Left lobe of liver (tissue), 2 donors: ENCODE measurements around the gene TTC34. TPM values are rescaled to one million over a fixed set of nuclear protein-coding genes. Genes with fewer than 3 reads are reported as not detected.
"Not testable (repeated sequence)": the region's sequence is repeated elsewhere in the genome, so short reads cannot be mapped to it uniquely, and the experiment has no call there.

Experiments
- ATAC-seq: fragments of 200-7000 bp; cut with Tn5 transposase; one replicate; pipeline ENCODE4 v1.9.1; 2020; ENCODE audit warnings: mild to moderate bottlenecking, moderate library complexity
- DNase-seq: peaks from one replicate; pipeline ENCODE4 v3.0.0-alpha.2; 2020; ENCODE audit warnings: low spot score
- total RNA-seq: library from RNA; stranded (reverse); gene quantifications from one replicate; pipeline ENCODE4 v1.2.1, GENCODE V29; 2021
- donor health status: DM: no; HTN: no; CAD: no; lungs with moderate emphysema.
- donor health status: DM: no; HTN: yes; CAD: no.

TTC34 gene
- total RNA-seq, 1 donor from 2014 or later = 0.20 TPM

GRCh38 chr1:2631136-2632050 is 170.1 kb downstream of the TTC34 start:
- ATAC-seq (no peak), DNase-seq (no peak)

- DNase-seq = no peak
- no peak for ATAC-seq
Observed at GRCh38 chr1:2630498-2631135, 170.9 kb downstream of the TTC34 start.

DNA sequence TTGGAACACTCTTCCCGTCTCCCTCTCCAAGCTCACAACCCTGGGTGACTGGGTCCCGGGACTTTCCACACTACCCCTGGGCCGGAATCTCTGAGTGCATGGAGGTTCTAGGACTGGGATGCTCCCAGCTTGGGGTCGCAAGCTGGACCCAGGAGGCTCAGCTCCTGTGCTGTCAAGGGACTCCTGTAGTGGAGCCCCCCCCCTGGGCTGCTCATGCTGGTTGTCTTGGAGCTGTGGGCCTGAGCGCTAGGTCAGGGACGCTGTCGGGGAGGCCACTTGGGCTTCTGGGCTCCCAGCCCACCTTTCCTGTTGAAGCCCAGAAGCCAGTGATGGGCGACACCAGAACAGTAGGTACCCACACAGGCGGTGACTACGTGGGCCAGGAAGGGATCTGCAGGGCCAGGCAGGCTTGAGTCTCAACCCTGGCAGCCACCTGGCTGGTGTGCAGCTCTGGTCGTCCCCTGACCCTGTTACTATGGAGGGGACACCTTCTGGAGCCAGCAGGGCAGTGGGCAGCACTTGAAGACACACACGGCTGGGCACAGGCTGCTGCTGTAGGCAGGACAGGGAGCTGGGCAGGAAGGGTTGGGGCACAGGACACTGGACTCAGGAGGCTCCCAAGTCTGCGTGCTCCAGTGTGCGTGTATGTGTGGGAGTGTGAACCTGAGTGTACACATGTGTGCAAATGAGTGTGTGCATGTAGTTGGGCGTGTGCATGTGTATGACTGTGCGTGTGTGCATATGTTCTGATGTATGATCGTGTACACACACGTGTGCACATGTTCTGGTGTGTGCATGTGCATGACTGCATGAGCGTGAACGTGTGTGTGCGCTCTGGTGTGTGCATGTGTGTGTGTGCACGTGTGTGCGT is 171.6 kb downstream of the TTC34 start:
- ATAC-seq (no peak), DNase-seq (no peak)

GRCh38 chr1:2628933-2629626 is 172.4 kb downstream of the TTC34 start:
- DNase-seq = no peak
- ATAC-seq = no peak

- DNase-seq = no peak
- no peak for ATAC-seq
Observed at GRCh38 chr1:2628191-2628932, 173.1 kb downstream of the TTC34 start.

DNA sequence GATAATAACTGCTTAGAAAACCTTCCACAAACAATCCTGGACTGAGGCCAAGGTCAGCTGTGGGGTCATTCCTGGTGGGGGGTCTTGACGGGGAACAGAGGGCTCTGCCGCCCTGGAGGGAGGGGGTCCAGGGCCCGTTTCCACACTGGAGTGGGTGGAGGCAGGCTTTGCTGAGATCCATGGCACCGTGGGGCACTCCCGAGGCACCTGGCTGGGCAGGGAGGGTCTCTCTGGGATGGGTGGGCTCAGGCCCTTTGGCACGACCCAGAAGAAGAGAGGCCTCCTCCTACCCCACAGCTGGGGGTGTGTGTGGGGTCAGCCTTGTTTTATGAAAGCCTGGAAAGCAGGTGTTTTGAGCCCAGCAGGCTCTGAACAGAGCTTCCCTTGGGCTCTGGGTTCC is 173.7 kb downstream of the TTC34 start:
- DNase-seq (no peak), ATAC-seq (no peak)

- not testable (repeated sequence) for DNase-seq, ATAC-seq
Observed at GRCh38 chr1:2625748-2626147, 175.7 kb downstream of the TTC34 start.

DNA sequence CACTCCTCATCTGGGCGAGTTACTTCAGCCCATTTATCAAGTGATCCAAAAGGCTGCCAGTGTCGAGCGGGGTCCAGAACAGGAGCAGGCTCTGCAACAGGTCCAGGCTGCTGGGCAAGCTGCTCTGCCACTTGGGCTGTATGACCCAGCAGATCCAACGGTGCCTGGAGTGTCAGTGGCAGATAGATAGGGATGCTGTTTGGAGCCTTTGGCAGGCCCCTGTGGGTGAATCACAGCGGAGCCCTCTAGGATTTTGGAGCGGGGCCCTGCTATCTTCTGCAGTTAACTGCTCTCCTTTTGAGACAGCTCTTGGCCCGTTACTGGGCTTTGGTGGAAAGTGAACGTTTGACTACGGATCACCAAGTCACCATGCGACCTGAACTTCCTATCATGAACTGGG is 176.2 kb downstream of the TTC34 start:
- no peak for ATAC-seq

GRCh38 chr1:2624735-2625300 is 176.7 kb downstream of the TTC34 start:
- DNase-seq (no peak), ATAC-seq (no peak)

More for the DNA sequence above, 176.2 kb downstream of the TTC34 start:
- DNase-seq = no peak

DNA sequence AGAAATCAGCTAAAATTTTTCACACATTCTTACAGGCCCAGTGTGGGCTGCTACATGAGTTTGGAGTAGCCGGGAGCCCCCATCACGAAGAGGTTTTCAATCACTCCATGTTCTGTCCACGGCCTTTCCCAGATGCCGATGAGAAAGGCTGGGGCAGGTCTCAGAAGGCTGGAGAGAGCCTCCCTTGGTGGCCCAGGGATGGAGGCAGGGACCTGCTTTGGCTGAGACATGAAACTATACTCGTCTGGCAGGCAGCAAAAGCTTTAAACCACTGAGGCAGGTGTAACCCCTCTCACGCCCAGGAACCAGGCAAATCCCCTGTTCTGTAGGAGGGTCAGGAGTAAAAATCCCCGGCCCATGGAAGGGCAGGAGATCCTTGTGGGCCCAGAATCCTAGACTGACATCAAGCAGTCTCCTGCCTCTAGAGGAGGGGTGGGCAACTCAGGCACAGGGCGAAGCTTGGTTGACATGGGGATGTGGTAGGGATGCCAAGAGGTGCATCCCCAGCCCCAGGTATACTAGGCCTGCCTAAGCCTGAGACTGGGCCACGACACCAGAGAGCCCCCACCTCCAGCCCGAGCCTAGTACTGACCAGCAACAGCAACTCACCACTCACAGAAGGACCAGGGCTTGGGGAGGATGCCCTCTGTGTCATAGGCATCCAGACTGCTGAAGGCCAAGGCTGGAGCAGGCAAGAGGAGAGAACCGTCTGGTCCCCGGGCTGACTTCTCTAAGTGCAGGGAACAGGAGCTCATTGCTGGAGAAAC is 177.7 kb downstream of the TTC34 start:
- no peak for DNase-seq
- ATAC-seq = no peak

GRCh38 chr1:2617971-2618470 is 183.5 kb downstream of the TTC34 start:
- no peak for ATAC-seq
- no peak for DNase-seq

- no peak for ATAC-seq
- no peak for DNase-seq
Observed at GRCh38 chr1:2614145-2614544, 187.3 kb downstream of the TTC34 start.

DNA sequence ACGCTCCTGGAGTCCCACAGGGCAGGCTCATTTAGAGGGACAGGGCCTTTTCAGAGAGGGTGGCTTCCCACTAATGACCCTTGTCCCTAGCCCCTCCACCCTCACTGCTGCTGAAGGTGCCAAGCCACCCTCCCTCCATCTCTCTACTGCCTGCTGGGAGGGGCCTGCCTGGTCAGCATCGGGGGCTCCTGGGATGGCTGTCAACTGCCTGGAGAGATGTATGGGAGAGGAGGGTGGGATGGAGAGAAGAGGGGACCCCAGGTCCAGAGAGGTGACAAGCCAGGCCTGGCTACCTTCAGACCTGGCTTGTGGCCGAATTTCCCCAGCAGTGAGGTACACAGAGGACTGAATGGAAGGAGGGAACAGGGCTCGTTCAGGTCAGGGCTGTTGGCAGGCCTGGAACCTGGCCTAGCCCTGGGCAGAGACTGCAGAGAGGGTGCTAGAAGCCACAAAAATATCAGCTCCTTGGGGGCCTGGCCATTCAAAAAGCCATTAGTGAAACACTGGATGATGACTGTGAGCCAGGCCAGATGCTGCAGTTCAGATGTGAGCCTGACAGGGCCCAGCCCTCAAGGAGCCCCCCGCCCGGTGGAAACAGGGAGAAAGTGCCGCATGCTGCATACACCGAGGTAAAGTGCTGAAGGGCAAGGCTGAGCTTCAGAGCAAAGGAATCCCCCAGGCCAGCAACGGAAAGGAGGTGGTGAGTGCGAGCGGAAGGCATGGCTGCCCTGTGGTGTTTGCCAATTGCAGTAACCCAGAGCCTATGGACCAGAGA is 188.7 kb downstream of the TTC34 start:
- DNase-seq (no peak), ATAC-seq (no peak)

DNA sequence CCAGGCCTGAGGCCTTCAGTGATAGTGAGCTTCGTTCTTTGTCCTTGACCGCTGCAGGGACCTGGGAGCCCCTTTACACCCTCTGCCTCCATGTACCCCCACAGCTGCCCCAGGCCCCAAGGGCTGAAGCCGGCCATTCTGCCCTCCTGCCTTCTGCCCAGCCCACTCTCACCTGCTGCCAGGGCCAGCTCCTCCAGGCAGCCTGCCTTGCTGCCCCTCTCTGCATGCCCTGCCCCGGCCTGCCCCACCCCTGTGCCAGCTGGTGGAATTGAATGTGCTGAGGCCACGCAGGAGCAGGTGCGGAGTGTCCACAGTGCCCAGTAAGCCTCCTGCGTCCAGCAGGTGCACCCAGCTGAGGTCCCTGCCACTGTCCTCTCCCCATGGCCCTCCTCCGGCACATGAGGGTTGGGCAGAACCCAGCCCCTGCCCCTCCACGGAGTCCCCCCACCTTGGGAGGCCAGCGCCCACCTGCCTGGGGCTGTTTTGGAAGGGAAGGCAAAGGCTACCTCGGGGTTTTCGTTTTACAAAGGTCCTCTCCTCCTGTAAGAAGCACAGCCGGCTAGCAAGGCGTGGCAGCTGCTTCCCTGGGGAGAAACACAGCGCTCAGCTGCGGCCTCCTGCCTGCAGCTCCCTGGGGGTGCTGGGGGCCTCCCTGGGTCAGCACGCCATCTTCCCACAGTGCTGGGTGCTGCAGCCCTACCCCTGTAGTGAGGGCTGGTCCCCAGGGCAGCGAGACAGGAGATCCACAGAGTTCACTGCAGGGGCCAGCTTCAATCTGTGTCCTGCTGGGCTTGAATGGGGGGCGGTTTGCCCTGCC is 189.7 kb downstream of the TTC34 start:
- ATAC-seq (no peak), DNase-seq (no peak)

GRCh38 chr1:2611031-2611501 is 190.4 kb downstream of the TTC34 start:
- ATAC-seq (peak; percentile 41), DNase-seq (no peak)

DNA sequence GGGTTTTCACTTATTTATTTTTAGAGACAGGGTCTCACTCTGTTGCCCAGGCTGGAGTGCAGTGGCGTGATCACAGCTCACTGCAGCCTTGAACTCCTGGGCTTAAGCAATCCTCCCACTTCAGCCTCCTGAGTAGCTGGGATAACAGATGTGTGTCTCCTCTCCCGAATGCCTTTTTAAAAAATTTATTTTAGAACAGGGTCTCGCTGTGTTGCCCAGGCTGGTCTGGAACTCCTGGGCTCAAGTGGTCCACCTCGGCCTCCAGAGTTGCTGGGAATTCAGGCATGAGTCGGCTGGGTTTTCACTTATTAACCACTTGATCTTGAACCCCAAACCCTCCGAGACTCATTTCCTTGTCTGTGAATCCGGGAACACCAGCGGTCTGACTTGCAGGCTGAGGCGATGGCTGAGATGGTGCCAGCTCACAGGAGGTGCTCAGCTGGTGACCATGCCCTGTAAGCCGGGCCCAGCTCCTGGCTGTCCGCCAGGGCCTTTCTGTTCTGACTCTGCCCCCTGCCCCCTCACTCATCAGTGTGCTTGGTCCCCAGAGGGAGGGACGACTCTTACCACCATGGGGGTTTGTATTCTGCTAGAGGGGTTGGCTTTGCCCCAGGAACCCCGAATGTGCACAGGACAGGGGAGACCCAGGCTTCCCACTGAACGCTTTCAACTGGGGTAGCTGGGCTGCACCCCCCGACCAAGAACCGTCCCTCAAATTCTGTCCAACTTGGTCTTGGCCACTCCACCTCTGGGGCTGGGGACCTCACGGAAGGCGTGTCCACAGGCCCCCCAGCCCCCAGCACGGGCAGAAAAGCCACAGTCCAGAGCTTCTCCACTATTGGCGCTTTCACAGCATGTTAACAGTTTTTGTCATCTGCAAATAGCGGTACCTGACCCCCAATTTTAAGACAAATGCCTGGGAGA is 191.2 kb downstream of the TTC34 start:
- ATAC-seq = no peak
- peak; percentile 45 for DNase-seq
